Stomach (tissue), 4 donors: Measurements from ENCODE around the gene EIF3K.

Source experiments
- CTCF ChIP-seq, 7 experiments: fragments of 450-650 bp in 4 of 7; fragments of 200-600 bp in 3 of 7; sonication (generic) in 3 of 7; IDR thresholded peaks; one replicate each; pipeline ENCODE4 v1.5.1; 2016 to 2019; ENCODE audit warnings: antibody characterized with exemption in 7 of 7, control low read depth in 2 of 7, mild to moderate bottlenecking in 1 of 7
- POLR2A ChIP-seq, 4 donors: fragments of 450-650 bp; IDR thresholded peaks; one replicate each; pipeline ENCODE4 v1.6.1; 2016; ENCODE audit warnings: antibody characterized with exemption in 4 of 4, control low read depth in 2 of 4, mild to moderate bottlenecking in 1 of 4, moderate library complexity in 1 of 4
- POLR2AphosphoS5 ChIP-seq, 3 donors: sonication (generic); formaldehyde crosslinking; IDR thresholded peaks; one replicate each; pipeline ENCODE4 v1.6.1; 2016; ENCODE audit warnings: antibody characterized with exemption in 3 of 3

- no peak for TF ChIP-seq CTCF (IDR thresholded peaks at IDR 0.05)
- TF ChIP-seq POLR2AphosphoS5 (IDR thresholded peaks at IDR 0.05) = peak in 2 of 3 donors; percentile 21 to 42
- TF ChIP-seq POLR2A (IDR thresholded peaks at IDR 0.05) = no peak
Observed at GRCh38 chr19:38640368-38640767, 21.4 kb downstream of the EIF3K start.
